Measurements from ENCODE around the gene KDELR1.
"Not testable (repeated sequence)": the region's sequence is repeated elsewhere in the genome, so short reads cannot be mapped to it uniquely, and the experiment has no call there.

KDELR1 gene

DNA sequence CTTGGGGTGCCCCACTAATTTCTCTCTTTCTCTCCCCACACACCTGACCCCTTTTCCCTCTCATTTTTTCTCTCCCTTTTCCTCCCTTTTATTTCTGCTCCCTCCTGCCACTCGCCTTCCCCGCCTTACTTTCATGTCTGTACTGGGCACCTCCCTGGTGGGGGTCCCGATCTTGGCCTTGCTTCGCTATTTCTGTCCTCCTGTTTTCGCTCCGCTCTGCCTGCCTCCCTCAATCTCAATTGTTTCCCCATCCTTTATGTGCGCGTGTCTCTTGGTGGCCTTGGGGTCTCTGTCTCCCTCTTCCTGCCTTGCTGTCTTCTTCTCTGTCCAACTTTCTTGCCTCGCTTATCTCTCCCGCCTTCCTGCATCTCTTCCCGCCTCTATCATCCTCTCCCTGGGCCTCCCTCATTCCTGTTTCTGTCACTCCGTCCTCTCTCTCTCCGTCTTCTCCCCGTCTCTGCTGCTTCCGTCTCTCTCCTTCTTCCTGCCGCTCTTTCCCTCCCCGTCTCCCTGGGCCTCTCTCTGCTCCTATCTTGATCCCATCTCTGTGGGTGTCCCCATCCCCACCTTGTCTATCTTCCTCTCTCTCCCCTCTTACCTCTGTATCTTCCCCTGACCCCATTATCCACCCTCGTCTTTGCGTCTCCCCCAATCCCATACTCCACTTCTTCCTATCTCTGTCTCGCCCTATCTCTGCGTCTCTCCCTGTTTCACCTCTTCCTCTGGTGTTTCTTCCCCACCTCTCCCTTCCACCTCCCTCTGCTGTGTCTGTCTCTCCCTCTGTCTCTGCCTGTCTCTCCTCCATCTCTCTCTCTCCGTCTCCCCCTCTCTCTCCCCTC, 6.1 kb upstream of the KDELR1 start:
- DNase-seq (ENCODE audit: low read depth): no peak

DNA sequence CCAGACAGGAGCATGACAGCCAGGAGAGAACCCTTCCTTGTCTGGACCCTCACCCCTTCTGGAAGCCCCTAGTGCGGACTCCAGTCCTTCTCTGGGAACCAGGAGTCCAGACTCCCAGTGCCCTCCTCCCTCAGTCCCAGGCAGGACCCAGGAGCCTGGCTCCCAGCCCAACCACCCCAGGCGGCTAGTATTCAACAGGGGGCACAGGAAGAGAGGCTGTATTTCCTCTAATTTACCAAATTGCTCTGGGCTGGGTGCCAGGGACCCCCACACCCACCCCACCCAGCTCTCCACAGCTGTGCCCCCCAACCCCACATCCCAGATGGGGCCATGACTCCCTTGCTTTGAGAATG, 5.4 kb upstream of the KDELR1 start:
- DNase-seq (ENCODE audit: low read depth): no peak

DNA sequence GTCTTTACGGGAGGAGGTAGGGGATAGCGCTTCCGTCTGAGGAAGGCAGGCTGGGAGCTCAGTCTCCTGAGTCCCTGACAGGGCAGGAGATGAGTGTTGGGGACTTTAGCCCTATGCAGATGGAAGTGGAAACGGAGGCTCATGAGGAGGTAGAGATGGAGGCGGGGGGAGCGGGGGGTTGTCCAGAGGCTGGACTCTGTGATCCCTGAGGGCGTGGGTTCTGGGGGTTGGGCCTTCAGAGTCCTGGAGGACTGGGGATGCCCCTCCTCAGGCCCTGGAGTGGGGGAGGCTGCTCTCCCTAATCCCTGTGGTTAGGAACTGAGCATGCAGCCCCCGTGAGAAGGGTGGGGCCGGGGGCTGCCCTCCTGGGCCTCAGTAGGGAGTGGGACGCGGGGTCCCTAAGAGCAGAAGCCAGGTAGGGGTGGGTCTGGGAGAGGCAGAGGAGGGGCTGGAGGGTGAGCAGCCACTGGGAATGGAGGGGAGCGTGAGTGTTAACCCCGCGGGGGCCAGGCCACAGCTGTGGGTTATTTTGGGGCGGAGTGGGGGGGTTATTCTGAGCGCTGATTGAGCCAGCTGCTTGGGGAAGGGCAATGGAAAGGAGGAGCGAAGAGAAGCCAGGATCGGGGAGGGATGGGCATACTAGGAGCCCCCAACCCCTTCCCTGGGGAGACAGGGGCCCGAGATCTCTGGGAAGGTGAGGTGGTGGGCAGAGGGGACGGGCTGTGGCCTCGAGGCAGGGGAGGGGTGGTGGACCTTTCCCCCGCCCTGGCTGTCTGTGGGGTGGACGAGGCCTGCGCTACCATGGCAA, 4.9 kb upstream of the KDELR1 start:
- DNase-seq (ENCODE audit: low read depth): no peak

DNA sequence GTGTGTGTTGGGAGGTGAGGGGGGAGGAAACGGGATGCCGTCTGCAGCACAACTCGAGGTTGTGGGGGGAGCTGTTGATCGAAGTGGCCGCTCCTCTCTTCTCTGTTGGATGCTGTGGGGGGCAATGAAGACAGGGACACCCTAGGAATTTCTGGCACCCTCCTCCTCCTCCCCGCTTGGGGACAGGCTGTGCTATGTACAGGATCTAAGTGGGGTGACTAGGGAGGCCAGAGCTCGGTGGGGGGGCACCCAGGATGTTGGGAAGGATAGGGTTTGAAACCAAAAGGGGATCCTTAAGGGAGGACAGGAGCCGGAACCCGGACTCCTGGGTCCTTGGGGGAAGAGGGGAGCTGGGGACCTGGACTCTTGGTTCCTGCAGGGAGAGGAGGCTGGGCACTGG, 4.1 kb upstream of the KDELR1 start:
- no peak for DNase-seq (ENCODE audit: low read depth)

DNA sequence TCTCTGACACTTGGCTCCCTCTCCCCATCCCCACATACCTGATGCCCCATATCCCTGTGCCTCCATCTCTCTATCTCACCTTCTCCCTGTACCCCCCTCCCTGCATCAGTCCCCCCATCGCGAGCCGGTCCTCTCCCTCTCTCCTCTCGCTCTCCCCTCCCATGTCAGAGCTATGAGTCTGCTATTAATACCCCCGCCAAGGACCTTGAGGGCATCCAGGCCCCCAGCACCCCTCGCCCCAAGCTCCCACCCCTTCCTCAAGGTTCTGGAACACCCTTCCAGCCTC, 3.8 kb upstream of the KDELR1 start:
- no peak for DNase-seq (ENCODE audit: low read depth)

DNA sequence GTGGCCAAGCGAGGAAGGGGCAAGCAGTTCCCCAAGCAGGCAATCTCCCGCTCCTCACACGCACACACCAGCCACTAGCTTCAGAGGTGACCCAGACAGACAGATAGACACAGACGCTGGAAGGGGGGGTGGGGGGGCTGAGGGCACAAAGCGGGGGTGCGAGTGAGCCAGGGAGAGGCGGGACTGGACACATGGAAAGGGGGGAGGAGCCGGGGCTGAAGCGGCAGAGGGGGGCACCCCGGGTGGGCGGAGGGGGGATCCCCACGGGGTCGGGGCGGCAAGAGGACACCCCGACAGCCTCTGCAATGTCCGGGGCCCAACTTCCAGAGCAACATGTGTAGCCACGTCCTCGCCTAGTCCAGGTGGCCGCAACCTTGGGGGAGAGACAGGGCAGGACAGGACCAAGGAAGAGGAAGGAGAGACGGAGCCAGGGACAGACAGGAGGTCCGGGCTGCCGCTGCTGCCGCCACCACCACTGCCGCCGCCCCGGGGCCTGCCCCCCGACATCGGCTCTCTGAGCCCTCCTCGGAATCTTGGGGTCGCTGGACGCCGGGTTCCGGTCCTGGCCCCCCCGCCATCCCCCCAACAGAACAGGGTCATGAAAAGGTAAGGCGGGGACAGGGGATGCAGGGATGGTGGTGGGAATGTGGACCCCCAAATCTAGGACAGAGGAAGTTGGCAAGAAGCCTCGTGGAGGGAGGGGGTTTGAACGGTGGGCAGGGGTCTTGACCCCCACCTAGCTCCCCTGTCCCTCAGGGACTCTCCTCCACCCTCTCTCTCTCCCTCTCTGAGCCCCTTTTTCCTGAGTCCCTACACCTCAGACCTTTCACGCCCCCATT, 3.2 kb upstream of the KDELR1 start:
- no peak for DNase-seq (ENCODE audit: low read depth)

DNA sequence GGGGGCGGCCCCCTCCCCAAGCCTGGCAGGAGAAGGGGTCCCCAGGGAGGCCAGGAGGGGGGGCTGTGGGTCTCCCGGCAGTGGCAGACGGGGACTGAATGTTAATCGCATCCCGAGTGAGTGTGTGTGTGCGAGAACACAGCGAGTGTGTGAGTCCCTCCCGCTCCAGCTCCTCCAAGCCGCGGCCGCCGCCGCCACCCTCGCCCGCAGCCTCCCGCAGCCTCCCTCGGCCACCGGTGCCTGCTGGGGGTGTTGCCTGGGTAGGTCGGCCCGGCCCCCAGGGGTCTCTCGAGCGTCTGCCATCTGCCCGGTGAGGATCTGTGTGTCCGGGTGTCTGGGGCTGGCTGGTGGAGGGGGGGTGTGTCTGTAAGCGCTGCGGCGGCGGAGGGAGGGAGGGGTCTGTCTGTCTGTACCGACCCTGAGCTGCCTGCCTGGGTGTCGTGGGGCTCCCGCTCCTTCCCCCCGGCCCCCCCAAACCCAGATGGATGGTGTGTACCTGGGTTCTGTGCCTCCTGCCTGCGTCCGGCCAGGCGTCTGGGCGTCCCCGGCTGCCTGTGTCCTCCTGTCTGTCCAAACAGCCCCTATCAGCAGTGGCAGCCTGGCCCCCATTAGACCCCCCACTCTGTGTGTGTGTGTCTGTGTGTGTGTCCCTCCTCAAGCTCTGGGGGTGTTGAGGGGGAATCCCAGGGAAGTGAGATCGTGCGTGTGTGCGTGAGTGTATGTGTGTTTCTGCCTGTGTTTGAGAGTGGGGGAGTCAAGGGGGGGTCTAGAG, 2.4 kb upstream of the KDELR1 start, which contains the start of gene GRIN2D:
Gene GRIN2D (plus strand): TSS at position 110 of the 772 bp plus-strand sequence. CDS start 4,725 bp downstream, outside the sequence.
- no peak for DNase-seq (ENCODE audit: low read depth)

DNA sequence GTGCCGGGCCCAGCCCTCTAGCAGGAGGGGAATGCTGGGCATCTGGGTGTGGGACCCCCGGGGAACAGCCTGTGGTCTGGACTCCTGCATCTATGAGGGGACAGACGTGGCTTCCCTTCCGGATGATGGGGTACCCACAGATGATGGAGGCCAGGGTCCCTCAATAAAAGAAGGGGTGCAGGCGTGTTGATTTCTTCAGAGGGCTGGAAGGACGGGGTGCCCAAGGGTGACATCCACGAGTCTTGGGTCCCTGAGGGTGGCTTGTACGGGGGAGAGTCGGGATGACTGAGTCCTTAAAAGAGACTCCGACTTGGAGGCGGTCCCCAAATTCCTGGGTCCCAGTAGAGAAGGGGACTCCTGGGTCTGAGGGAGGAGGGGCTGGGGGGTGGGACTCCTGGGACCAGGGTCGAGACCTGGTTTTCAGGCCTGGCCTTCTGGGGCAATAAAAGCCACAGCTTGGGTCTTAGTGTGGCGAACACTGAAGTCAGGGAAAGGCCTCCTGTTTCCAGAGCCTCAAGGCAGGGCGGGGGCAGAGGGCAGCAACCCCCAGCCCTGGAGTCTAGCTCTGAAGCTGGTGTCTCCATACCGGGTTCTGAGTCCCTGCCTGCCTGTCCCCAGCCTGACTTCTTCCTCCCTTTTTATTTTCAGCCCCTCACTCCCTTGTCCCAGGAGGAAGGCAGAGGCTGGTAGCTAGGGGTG, 1.7 kb upstream of the KDELR1 start:
- DNase-seq (ENCODE audit: low read depth): no peak

DNA sequence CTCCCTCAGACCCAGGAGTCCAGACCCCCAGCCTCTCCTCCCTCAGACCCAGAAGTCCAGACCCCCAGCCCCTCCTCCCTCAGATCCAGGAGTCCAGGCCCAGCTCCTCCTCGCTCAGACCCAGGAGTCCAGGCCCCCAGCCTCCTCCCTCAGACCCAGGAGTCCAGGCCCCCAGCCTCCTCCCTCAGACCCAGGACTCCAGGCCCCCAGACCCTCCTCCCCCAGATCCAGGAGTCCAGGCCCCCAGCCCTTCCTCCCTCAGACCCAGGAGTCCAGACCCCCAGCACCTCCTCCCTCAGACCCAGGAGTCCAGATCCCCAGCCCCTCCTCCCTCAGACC, 624 bp upstream of the KDELR1 start:
- not testable (repeated sequence) for DNase-seq (ENCODE audit: low read depth)

DNA sequence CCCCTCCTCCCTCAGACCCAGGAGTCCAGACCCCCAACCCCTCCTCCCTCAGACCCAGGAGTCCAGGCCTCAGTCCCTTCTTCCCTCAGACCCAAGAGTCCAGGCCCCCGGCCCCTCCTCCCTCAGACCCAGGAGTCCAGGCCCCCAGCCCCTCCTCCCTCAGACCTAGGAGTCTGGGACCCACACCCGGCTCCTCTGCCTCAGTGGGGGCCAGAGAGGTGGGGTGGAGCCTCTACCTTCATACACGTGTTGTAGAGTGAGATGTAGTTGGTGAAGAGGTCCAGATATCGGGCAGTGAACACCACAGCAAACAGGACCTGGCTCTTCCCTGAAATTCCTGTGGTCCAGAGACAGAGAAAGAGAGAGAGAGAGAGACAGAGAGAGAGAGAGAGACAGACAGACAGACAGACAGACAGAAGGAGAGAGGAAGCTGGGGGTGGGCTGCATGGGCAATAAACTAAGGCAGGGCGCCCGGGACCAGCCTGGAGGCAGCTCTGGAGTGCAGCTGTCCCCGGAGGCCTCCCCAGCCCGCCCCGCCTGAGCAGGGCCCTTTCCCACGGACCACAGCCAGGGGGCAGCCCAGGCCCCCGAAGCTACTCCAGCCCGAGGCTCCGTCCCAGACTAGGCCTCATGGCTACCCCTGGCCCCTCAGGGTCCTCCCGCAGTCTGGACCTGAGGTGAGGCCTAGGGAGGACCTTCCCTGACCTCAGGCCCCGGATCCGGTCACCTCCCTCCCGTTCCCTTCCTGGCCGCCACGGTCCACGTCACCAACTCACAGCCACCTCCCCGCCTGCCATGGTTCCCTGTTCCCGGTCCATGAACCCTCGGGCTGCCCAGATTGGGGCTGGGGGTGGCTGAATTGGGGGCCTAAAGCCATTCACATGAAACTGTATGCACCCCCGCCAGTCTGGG, 907 bp downstream of the KDELR1 start:
- no peak for DNase-seq (ENCODE audit: low read depth)

DNA sequence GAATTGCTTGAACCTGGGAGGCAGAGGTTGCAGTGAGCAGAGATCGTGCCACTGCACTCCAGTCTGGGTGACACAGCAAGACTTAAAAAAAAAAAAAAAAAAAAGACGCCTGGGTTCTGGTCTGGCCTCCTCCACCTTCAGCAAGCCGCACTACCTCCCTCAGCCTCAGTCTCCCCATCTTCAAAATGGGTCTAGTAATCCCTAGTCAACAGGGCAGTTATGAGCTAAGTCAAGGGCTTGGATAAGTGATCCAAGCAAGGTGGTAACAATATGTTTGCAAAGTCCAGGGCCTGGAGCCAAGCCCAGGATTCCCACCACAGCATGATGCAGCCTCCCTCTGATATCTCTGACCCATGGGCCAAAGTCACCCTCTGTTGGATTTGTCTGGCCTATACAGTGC, 4.4 kb downstream of the KDELR1 start:
- DNase-seq (ENCODE audit: low read depth): no peak

DNA sequence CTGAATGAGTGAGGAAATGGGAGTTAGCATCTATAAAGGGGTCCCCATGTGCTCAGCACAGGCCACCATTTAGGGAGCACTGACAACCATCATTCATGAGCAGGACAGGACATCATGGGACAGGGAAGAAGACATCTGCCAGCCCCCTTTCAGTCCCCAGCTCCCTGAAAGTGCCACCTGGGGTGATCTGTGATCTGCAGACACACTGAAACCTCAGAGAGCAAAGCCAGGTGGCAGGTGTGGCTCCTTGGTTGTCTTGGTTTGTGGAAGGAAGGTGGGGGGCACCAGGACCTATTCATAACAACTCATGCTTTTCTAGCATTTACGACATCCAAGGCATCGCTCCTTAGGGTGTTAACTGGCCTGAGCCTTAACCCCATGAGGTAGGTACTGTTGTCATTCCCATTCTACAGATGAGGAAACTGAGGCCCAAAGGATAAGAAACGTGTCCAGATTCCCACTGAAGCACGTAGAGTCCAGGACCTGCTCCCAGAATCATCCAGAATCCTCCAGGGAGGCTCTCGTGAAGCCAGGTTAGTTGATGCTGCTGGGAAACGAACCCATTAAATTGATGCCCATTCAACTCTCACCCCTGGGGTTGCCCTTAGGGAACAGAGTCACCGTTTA, 5.8 kb downstream of the KDELR1 start:
- DNase-seq (ENCODE audit: low read depth): no peak

DNA sequence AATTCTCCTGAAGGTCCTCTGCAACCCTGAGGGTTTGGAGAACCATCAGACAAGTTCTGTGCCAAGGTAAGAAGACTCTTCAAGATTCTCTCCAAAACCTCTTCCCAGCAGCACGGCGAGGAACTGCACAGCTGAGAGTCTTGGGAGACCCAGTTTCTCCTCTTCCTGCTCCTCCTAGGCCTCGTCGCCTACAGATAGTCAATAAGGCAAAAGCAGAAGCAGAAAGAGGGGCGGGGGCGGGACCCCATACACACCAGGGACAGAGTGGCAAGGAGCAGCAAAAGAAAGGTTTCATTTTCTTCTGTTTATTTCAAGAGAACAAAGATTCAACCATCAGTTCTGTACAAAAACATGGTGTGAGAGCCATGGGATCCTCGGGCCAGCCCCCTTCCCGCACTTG, 9.1 kb downstream of the KDELR1 start:
- no peak for DNase-seq (ENCODE audit: low read depth)

DNA sequence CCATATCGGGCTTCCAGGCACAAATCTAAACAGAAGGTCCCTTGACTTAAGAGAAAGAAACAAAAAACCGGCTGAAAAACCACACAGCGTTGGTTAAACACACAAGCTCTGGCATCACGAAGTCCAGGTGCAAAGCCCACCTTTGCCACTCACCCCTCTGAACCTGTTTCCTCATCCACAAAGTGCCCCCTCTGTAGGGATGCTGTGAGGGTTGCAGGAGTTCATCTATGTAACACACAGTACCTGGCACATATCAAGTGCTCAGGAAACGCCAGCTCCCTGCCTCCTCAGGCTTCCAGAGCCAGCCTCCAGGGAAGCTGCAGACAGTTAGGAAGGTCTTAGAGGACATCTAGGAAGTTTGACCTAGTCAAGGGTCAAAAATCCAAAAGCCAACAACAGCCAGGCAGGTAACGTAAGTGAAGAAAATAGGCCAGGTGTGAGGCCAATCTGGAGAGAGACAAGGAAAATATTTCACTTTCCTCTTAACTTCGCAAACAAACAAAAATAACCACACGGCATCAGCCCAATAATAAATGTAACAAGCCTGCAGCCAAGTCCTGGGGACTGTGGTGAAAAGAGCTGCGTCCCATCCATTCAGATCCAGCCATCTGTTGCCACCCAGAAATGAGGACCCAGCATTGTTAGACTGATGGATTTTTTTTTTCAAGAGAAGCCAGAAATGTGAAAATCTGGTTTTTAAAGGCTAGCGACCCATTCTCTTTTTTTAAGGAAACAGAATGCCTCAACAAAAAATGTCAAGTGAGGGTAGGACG, 10.0 kb downstream of the KDELR1 start:
- no peak for DNase-seq (ENCODE audit: low read depth)

DNA sequence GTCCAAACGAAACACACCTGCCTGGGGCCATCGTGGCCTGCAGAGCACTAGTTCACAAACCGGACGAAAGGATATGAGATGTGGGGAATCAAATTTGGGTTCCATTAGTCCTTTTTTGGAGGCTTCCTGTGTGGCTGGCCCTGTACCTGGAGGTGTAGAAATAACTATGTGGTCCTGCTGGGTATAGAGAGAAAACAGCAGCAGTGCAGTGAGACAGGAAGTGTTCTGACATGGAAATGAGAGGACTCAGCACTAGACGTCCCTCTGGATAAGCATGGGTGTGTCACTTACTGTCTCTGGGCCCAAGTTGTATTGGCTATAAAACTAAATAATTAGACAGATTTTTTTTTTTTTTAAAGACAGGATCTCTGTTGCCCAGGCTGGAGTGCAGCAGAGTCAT, 12.3 kb downstream of the KDELR1 start:
- DNase-seq (ENCODE audit: low read depth): no peak

DNA sequence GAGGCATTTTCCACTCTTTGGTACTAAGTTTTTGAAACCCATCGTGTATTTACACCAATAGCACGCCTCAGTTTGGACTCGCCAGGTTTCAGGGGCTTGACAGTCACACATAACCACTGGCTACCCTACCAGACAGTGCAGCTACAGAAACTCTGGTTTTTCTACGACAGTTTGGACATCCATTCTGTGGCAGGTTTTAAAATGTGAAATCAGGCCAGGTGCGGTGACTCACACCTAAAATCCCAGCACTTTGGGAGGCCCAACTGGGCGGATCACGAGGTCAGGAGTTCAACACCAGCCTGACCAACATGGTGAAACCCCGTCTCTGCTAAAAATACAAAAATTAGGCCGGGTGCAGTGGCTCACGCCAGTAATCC, 13.2 kb downstream of the KDELR1 start:
- no peak for DNase-seq (ENCODE audit: low read depth)

DNA sequence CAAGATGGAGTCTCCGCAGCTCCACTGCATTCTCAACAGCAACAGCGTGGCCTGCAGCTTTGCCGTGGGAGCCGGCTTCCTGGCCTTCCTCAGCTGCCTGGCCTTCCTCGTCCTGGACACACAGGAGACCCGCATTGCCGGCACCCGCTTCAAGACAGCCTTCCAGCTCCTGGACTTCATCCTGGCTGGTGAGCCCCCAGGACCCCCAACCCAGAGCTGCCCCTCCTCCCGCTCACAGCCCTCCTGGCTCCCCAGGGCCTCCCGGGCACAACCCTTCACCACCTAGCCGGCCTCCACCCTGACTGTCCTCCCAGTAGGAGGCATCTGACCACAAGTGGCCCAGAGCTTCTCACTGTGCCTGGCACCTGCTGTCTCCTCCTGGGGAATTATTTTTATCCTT, 17.8 kb downstream of the KDELR1 start:
- DNase-seq (ENCODE audit: low read depth): no peak

DNA sequence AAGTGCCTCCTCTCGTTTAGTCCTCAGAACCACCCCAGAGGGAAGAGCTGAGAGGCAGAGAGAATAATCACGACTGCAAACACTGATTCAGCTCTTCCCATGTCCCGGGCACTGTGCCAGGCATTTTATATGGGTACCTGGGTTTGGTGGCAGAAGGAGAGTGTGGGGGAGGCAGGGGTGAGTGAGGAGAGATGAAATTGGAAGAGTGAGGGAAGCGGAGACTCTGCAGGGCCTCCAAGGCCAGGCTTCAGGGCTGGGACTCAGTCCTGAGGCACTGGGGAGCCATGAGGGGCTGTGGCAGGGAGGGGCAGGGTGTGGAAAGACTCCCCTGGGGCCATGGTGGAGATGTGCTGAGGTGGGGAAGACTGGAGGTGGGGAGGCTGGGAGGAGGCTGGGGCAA, 18.4 kb downstream of the KDELR1 start:
- no peak for DNase-seq (ENCODE audit: low read depth)

DNA sequence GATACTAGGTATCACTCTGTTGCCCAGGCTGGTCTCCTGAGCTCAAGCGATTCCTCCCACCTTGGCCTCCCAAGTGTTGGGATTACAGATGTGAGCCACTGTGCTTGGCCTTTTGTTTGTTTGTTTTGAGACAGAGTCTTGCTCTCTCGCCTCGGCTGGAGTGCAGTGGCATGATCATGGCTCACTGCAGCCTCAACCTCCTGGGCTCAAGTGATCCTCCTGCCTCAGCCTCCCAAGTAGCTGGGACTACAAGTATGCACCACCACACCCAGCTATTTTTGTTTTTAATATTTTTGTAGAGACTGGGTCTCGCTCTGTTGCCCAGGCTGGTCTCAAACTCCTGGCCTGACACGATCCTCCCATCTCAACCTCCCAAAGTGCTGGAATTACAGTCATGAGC, 19.6 kb downstream of the KDELR1 start:
- DNase-seq (ENCODE audit: low read depth): not testable (repeated sequence)
